GM23248 (cell line): ENCODE results near the gene GLRX2. TPM values are rescaled to one million over a fixed set of nuclear protein-coding genes. Genes with fewer than 3 reads are reported as not detected.

Source experiments
- DNase-seq: peaks from one replicate; pipeline ENCODE4 v3.0.0-alpha.2; 2015
- H2AFZ ChIP-seq: fragments of 200-600 bp; sonication (generic); 2 replicates; pipeline ENCODE4 v1.6.1; 2016; ENCODE audit warnings: antibody characterized with exemption
- H3F3A ChIP-seq: fragments of 200-600 bp; sonication (generic); 2 replicates; pipeline ENCODE4 v1.6.1; 2016; ENCODE audit warnings: mild to moderate bottlenecking, antibody characterized with exemption, mixed run types; ENCODE audit not compliant: insufficient read depth
- H3K27ac ChIP-seq: fragments of 200-600 bp; sonication (generic); 2 replicates; pipeline ENCODE4 v1.5.1; 2016; ENCODE audit warnings: mild to moderate bottlenecking
- H3K27me3 ChIP-seq: fragments of 200-600 bp; sonication (generic); replicated peaks from 2 replicates; pipeline ENCODE4 v1.6.1; 2016; ENCODE audit warnings: mild to moderate bottlenecking; ENCODE audit not compliant: insufficient read depth
- H3K36me3 ChIP-seq: fragments of 200-600 bp; sonication (generic); 2 replicates; pipeline ENCODE4 v1.6.1; 2016; ENCODE audit warnings: low read depth, mild to moderate bottlenecking
- H3K4me1 ChIP-seq: fragments of 200-600 bp; sonication (generic); 2 replicates; pipeline ENCODE4 v1.6.1; 2016; ENCODE audit warnings: mild to moderate bottlenecking; ENCODE audit not compliant: insufficient read depth
- H3K4me2 ChIP-seq: fragments of 200-600 bp; sonication (generic); one replicate; pipeline ENCODE4 v1.6.1; 2016; ENCODE audit warnings: mild to moderate bottlenecking; ENCODE audit not compliant: unreplicated experiment
- H3K4me3 ChIP-seq: fragments of 200-600 bp; sonication (generic); 2 replicates; pipeline ENCODE4 v1.5.1; 2016; ENCODE audit warnings: mild to moderate bottlenecking
- H3K79me2 ChIP-seq: fragments of 200-600 bp; sonication (generic); 2 replicates; pipeline ENCODE4 v1.6.1; 2016; ENCODE audit warnings: mild to moderate bottlenecking; ENCODE audit not compliant: insufficient read depth
- H3K9ac ChIP-seq: fragments of 200-600 bp; sonication (generic); 2 replicates; pipeline ENCODE4 v1.6.1; 2016; ENCODE audit warnings: mild to moderate bottlenecking
- H3K9me2 ChIP-seq: fragments of 200-600 bp; sonication (generic); 2 replicates; pipeline ENCODE4 v1.6.1; 2016; ENCODE audit warnings: mixed run types, mild to moderate bottlenecking, moderate library complexity; ENCODE audit not compliant: insufficient read depth
- H3K9me3 ChIP-seq: fragments of 200-600 bp; sonication (generic); one replicate; pipeline ENCODE4 v1.6.1; 2017; ENCODE audit warnings: low read depth
- H4K20me1 ChIP-seq: fragments of 200-600 bp; sonication (generic); 2 replicates; pipeline ENCODE4 v1.6.0; 2016; ENCODE audit not compliant: insufficient read depth
- EZH2 ChIP-seq: fragments of 200-600 bp; sonication (generic); IDR thresholded peaks from 2 replicates; pipeline ENCODE4 v1.6.1; 2018; ENCODE audit warnings: antibody characterized with exemption, mild to moderate bottlenecking; ENCODE audit not compliant: insufficient read depth, poor library complexity, severe bottlenecking
- EZH2phosphoT487 ChIP-seq: fragments of 200-600 bp; sonication (generic); IDR thresholded peaks from 2 replicates; pipeline ENCODE4 v1.6.1; 2018; ENCODE audit warnings: antibody characterized with exemption, moderate library complexity, mild to moderate bottlenecking, low read depth; ENCODE audit not compliant: insufficient read depth
- WGBS, 2 experiments: methylation state at CpG; one replicate each; pipeline ENCODE4 v1.1.6; 2015 to 2017; ENCODE audit warnings: low lambda C conversion rate in 2 of 2, low coverage in 1 of 2; ENCODE audit errors: missing lambda C conversion rate in 2 of 2; 5-methylcytosine and 5-hydroxymethylcytosine counted together
- in situ Hi-C: fragments of 300-500 bp; cut with MboI; formaldehyde crosslinking; loops from 2 replicates; pipeline ENCODE4 v1.15.0; 2020
- polyA plus RNA-seq: library from polyadenylated mRNA; unstranded; fragments of >200 nt; fragmentation: Nextera tagmentation; extraction: Ambion mirVana; gene quantifications from 2 replicates; pipeline ENCODE4 v1.2.1, GENCODE V29; 2016
- total RNA-seq: library from RNA; depleted of rRNA; stranded (reverse); fragments of >200 nt; shearing (Covaris generic); gene quantifications from 2 replicates; pipeline ENCODE4 v1.2.3, GENCODE V29; 2014; rRNA removed

Gene GLRX2
- 8.6 and 10.7 TPM in 2 replicates for total RNA-seq
- polyA plus RNA-seq: 57.5 and 60.0 TPM in 2 replicates

GRCh38 chr1:193104907-193105820 lies at the start of gene GLRX2:
GLRX2 (minus strand) TSS chr1:193105414; CDS start chr1:193105382, 32 bp downstream.
- H3F3A ChIP-seq: peaks cover 39% of the 10 kb centered on the region
- H2AFZ ChIP-seq: peak within 1 kb of the TSS; percentile 88
- H3K4me1 ChIP-seq: peaks cover 12% of the 10 kb centered on the region
- peak; percentile 97 for DNase-seq
- peak within 1 kb of the TSS; percentile 91 for H3K4me3 ChIP-seq
- peak within 1 kb of the TSS; percentile 93 for H3K27ac ChIP-seq
- WGBS, 2 experiments: 2% methylated on average over 44 to 55 of the region's 73 CpGs
- peaks cover 43% of the 10 kb centered on the region for H3K79me2 ChIP-seq
- H3K27me3 ChIP-seq: no peaks in the 10 kb centered on the region
- 0 out of 2 replicates have a peak, but pooled peaks cover 8% of the 10 kb centered on the region for H3K36me3 ChIP-seq
- peak within 1 kb of the TSS; percentile 88 for H3K4me2 ChIP-seq
- TF ChIP-seq EZH2 (no peak), EZH2phosphoT487 (no peak)
- in situ Hi-C loops: no loop called here
- no peaks in the 10 kb centered on the region for H4K20me1 ChIP-seq
- no peaks in the 10 kb centered on the region for H3K9me3 ChIP-seq
- no peaks in the 10 kb centered on the region for H3K9me2 ChIP-seq
- peak within 1 kb of the TSS; percentile 91 for H3K9ac ChIP-seq

GRCh38 chr1:193144999-193145398 lies 39.8 kb upstream of the GLRX2 start:
- Histone ChIP-seq H2AFZ (no peak overlapping the region), H3K27me3 (no peaks in the 10 kb centered on the region), H3K27ac (no peak overlapping the region), H3K4me3 (no peak overlapping the region), H3K9ac (no peak overlapping the region), H3K36me3 (peaks cover 33% of the 10 kb centered on the region), H3K79me2 (peaks cover 81% of the 10 kb centered on the region), H3K4me2 (no peak overlapping the region), H3F3A (peaks cover 15% of the 10 kb centered on the region; the same call in 1 of the 2 replicates), H3K4me1 (no peaks in the 10 kb centered on the region), H3K9me3 (no peaks in the 10 kb centered on the region), H4K20me1 (0 out of 2 replicates have a peak, but pooled peaks cover 3% of the 10 kb centered on the region), H3K9me2 (no peaks in the 10 kb centered on the region)
- 51 to 58% methylated on average over 1 of the region's 1 CpG for WGBS, 2 experiments
- TF ChIP-seq EZH2phosphoT487 (no peak), EZH2 (no peak)
- DNase-seq: no peak
- in situ Hi-C loops: no loop called here

GRCh38 chr1:193144361-193144938 lies 39.2 kb upstream of the GLRX2 start:
- Histone ChIP-seq H3F3A (peaks cover 15% of the 10 kb centered on the region; the same call in 1 of the 2 replicates), H3K36me3 (peaks cover 35% of the 10 kb centered on the region)
- TF ChIP-seq EZH2phosphoT487 (no peak), EZH2 (no peak)

GRCh38 chr1:193143285-193143684 lies 38.1 kb upstream of the GLRX2 start:
- no peak overlapping the region for H3K9ac ChIP-seq
- no peaks in the 10 kb centered on the region for H3K27me3 ChIP-seq
- DNase-seq: peak; percentile 33
- H3K4me3 ChIP-seq: no peak overlapping the region
- no peak overlapping the region for H3K4me2 ChIP-seq
- no peak for TF ChIP-seq EZH2phosphoT487
- no peak for TF ChIP-seq EZH2
- peaks cover 84% of the 10 kb centered on the region for H3K79me2 ChIP-seq
- H3K36me3 ChIP-seq: peaks cover 31% of the 10 kb centered on the region
- WGBS, 2 experiments: 88 to 91% methylated on average over 1 of the region's 1 CpG
- no peaks in the 10 kb centered on the region for H3K4me1 ChIP-seq
- no peak overlapping the region for H2AFZ ChIP-seq
- no peak overlapping the region for H3K27ac ChIP-seq
- H4K20me1 ChIP-seq: 0 out of 2 replicates have a peak, but pooled peaks cover 3% of the 10 kb centered on the region
- in situ Hi-C loops: no loop called here
- H3K9me2 ChIP-seq: no peaks in the 10 kb centered on the region
- no peaks in the 10 kb centered on the region for H3K9me3 ChIP-seq
- H3F3A ChIP-seq: peaks cover 15% of the 10 kb centered on the region; the same call in 1 of the 2 replicates

More at GRCh38 chr1:193144361-193144938, 39.2 kb upstream of the GLRX2 start:
- Histone ChIP-seq H4K20me1 (0 out of 2 replicates have a peak, but pooled peaks cover 3% of the 10 kb centered on the region), H3K4me3 (no peak overlapping the region), H3K79me2 (peaks cover 81% of the 10 kb centered on the region), H3K4me1 (no peaks in the 10 kb centered on the region), H3K9me3 (no peaks in the 10 kb centered on the region), H3K9me2 (no peaks in the 10 kb centered on the region), H3K27ac (no peak overlapping the region), H2AFZ (no peak overlapping the region), H3K4me2 (no peak overlapping the region), H3K27me3 (no peaks in the 10 kb centered on the region), H3K9ac (no peak overlapping the region)
- 59 to 61% methylated on average over 5 of the region's 5 CpGs for whole genome bisulfite sequencing, 2 experiments
- in situ Hi-C loops: no loop called here
- no peak for DNase-seq
